ENCODE results near the gene CFL1.
"Not testable (repeated sequence)": the region's sequence is repeated elsewhere in the genome, so short reads cannot be mapped to it uniquely, and the experiment has no call there.

Gene CFL1

GRCh38 chr11:65849366-65849765, 8.6 kb downstream of the CFL1 start:
- Histone ChIP-seq H2AFZ (ENCODE audit: low read length) (no peak overlapping the region), H3K4me1 (ENCODE audit: low read length) (no peaks in the 10 kb centered on the region), H3K4me2 (ENCODE audit: low read depth, low read length) (no peak overlapping the region), H3K79me2 (ENCODE audit: low read length) (peaks cover 6% of the 10 kb centered on the region), H3F3A (ENCODE audit: insufficient read depth, low read length) (peaks cover 15% of the 10 kb centered on the region), H3K9ac (ENCODE audit: low read length) (no peak overlapping the region), H3K27ac (ENCODE audit: low read length) (no peak overlapping the region), H3K9me2 (replicated peaks; ENCODE audit: insufficient read depth, low read length) (no peaks in the 10 kb centered on the region), H4K20me1 (ENCODE audit: insufficient read depth, low read length) (peaks cover 4% of the 10 kb centered on the region; the same call in 1 of the 2 replicates), H3K9me3 (replicated peaks; ENCODE audit: insufficient read depth, low read length) (no peaks in the 10 kb centered on the region), H3K4me3 (ENCODE audit: low read length) (no peak overlapping the region), H3K27me3 (replicated peaks; ENCODE audit: insufficient read depth, low read length) (no peaks in the 10 kb centered on the region), H3K36me3 (replicated peaks; ENCODE audit: insufficient read depth, low read length) (peaks cover 8% of the 10 kb centered on the region)
- TF ChIP-seq CTCF (IDR thresholded peaks at IDR 0.05; ENCODE audit: low read length): no peak
- no peak for DNase-seq

DNA sequence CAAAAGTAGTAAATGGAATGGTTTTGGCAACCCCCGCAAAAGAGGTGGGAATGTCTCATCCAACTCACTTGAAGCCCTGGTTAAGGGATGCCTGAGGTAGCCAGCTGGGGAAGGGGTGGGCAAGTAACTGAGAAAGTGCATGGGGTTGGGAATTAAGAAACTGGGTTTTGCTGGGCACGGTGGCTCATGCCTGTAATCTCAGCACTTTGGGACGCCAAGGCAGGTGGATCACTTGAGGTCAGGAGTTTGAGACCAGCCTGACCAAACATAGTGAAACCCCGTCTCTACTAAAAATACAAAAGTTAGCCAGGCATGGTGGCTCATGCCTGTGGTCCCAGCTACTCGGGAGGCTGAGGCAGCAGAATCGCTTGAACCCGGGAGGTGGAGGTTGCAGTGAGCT, 9.3 kb downstream of the CFL1 start:
- not testable (repeated sequence) for H3K4me3 ChIP-seq (ENCODE audit: low read length); H3K4me2 ChIP-seq (ENCODE audit: low read depth, low read length); H3K9ac ChIP-seq (ENCODE audit: low read length); H3K4me1 ChIP-seq (ENCODE audit: low read length); H3K27ac ChIP-seq (ENCODE audit: low read length); H2AFZ ChIP-seq (ENCODE audit: low read length); H3K27me3 ChIP-seq (replicated peaks; ENCODE audit: insufficient read depth, low read length); H3K36me3 ChIP-seq (replicated peaks; ENCODE audit: insufficient read depth, low read length); DNase-seq; H3F3A ChIP-seq (ENCODE audit: insufficient read depth, low read length); H4K20me1 ChIP-seq (ENCODE audit: insufficient read depth, low read length); H3K9me2 ChIP-seq (replicated peaks; ENCODE audit: insufficient read depth, low read length); H3K79me2 ChIP-seq (ENCODE audit: low read length); H3K9me3 ChIP-seq (replicated peaks; ENCODE audit: insufficient read depth, low read length)

DNA sequence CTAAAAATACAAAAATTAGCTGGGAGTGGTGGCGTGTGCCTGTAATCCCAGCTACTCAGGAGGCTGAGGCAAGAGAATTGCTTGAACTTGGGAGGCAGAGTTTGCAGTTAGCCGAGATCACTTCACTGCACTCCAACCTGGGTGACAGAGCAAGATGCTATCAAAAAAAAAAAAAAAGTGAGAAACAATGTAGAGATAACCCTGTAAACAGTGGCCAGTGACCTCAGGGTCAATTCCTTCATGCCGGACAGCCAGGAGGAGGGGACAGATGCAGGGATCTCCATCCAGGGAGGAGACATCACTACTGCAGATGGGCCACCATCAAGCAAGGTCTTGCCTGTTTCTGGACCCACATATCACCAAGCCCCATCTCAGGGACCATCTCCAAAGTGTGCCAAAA, 10.2 kb downstream of the CFL1 start:
- H3K9ac ChIP-seq (ENCODE audit: low read length): no peak overlapping the region
- no peaks in the 10 kb centered on the region for H3K9me2 ChIP-seq (replicated peaks; ENCODE audit: insufficient read depth, low read length)
- no peaks in the 10 kb centered on the region for H3K79me2 ChIP-seq (ENCODE audit: low read length)
- H3K36me3 ChIP-seq (replicated peaks; ENCODE audit: insufficient read depth, low read length): no peaks in the 10 kb centered on the region
- H2AFZ ChIP-seq (ENCODE audit: low read length): no peak overlapping the region
- no peaks in the 10 kb centered on the region for H3K27me3 ChIP-seq (replicated peaks; ENCODE audit: insufficient read depth, low read length)
- no peaks in the 10 kb centered on the region for H4K20me1 ChIP-seq (ENCODE audit: insufficient read depth, low read length)
- H3K9me3 ChIP-seq (replicated peaks; ENCODE audit: insufficient read depth, low read length): no peaks in the 10 kb centered on the region
- no peaks in the 10 kb centered on the region for H3F3A ChIP-seq (ENCODE audit: insufficient read depth, low read length)
- no peak overlapping the region for H3K4me2 ChIP-seq (ENCODE audit: low read depth, low read length)
- no peak for DNase-seq
- TF ChIP-seq CTCF (IDR thresholded peaks at IDR 0.05; ENCODE audit: low read length): no peak
- TF ChIP-seq EZH2phosphoT487 (IDR thresholded peaks at IDR 0.05; ENCODE audit: low read length): no peak
- TF ChIP-seq EZH2 (optimal IDR thresholded peaks at IDR 0.05; ENCODE audit: low read depth, low read length): no peak
- no peak overlapping the region for H3K4me3 ChIP-seq (ENCODE audit: low read length)
- H3K4me1 ChIP-seq (ENCODE audit: low read length): no peaks in the 10 kb centered on the region
- no peak overlapping the region for H3K27ac ChIP-seq (ENCODE audit: low read length)

- Histone ChIP-seq H3K4me3 (ENCODE audit: low read length) (no peak overlapping the region), H3K9ac (ENCODE audit: low read length) (no peak overlapping the region), H3K9me2 (replicated peaks; ENCODE audit: insufficient read depth, low read length) (no peaks in the 10 kb centered on the region), H3F3A (ENCODE audit: insufficient read depth, low read length) (no peaks in the 10 kb centered on the region), H3K9me3 (replicated peaks; ENCODE audit: insufficient read depth, low read length) (no peaks in the 10 kb centered on the region), H3K79me2 (ENCODE audit: low read length) (no peaks in the 10 kb centered on the region), H2AFZ (ENCODE audit: low read length) (no peak overlapping the region), H3K27me3 (replicated peaks; ENCODE audit: insufficient read depth, low read length) (no peaks in the 10 kb centered on the region), H3K4me2 (ENCODE audit: low read depth, low read length) (no peak overlapping the region), H4K20me1 (ENCODE audit: insufficient read depth, low read length) (no peaks in the 10 kb centered on the region), H3K4me1 (ENCODE audit: low read length) (no peaks in the 10 kb centered on the region), H3K27ac (ENCODE audit: low read length) (no peak overlapping the region), H3K36me3 (replicated peaks; ENCODE audit: insufficient read depth, low read length) (no peaks in the 10 kb centered on the region)
- TF ChIP-seq EZH2phosphoT487 (IDR thresholded peaks at IDR 0.05; ENCODE audit: low read length): no peak
- no peak for TF ChIP-seq CTCF (IDR thresholded peaks at IDR 0.05; ENCODE audit: low read length)
- TF ChIP-seq EZH2 (optimal IDR thresholded peaks at IDR 0.05; ENCODE audit: low read depth, low read length): no peak
- DNase-seq: no peak
These were observed 13.6 kb downstream of the CFL1 start for GRCh38 chr11:65844231-65844872.

All from MM.1S (cell line).